ENCODE data around the gene MAOA.
A peak's percentile ranks its signal among the peaks of the same experiment; 100 is the strongest.

The MAOA gene

GRCh38 chrX:43718546-43718945, 62.4 kb downstream of the MAOA start:
- Histone ChIP-seq H3K14ac (ENCODE audit: low read length) (no peak overlapping the region), H4K12ac (ENCODE audit: low read depth, low read length) (no peak overlapping the region), H3K27me3 (ENCODE audit: insufficient read depth, low read length) (no peaks in the 10 kb centered on the region), H4K8ac (ENCODE audit: low read depth, low read length) (no peak overlapping the region), H3K79me2 (ENCODE audit: control insufficient read depth, insufficient read depth, low read length, poor library complexity) (no peaks in the 10 kb centered on the region), H2BK12ac (ENCODE audit: low read length) (no peak overlapping the region), H2BK5ac (ENCODE audit: low read depth, low read length, poor library complexity) (no peak overlapping the region), H3K4ac (ENCODE audit: low read depth, low read length) (no peak overlapping the region), H3K4me2 (ENCODE audit: low read length) (no peak overlapping the region), H3K4me3 (ENCODE audit: low read depth, low read length) (no peak overlapping the region), H3K36me3 (ENCODE audit: control insufficient read depth in 1 of 2, insufficient read depth in 2 of 2, low read length in 2 of 2) (no peaks in the 10 kb centered on the region), H3K23ac (ENCODE audit: low read length) (no peak overlapping the region), H3K4me1 (ENCODE audit: control insufficient read depth in 1 of 2, insufficient read depth in 2 of 2, low read length in 2 of 2) (peaks cover 0 to 2% of the 10 kb centered on the region in 2 experiments), H3K18ac (ENCODE audit: low read length) (no peak overlapping the region), H3K79me1 (ENCODE audit: low read length) (no peaks in the 10 kb centered on the region), H4K91ac (ENCODE audit: low read depth, low read length) (no peak overlapping the region), H3K27ac (ENCODE audit: low read depth, low read length) (no peak overlapping the region), H3K9me3 (ENCODE audit: insufficient read depth, low read depth, low read length) (no peaks in the 10 kb centered on the region), H2BK120ac (ENCODE audit: insufficient read depth, low read length, poor library complexity) (no peak overlapping the region), H2AK5ac (ENCODE audit: low read length) (no peak overlapping the region), H3K9ac (ENCODE audit: low read length) (no peak overlapping the region), H2AFZ (ENCODE audit: insufficient read depth, low read length, poor library complexity) (no peak overlapping the region)
- no CpG with 5 or more reads among the region's 6 CpGs for WGBS (ENCODE audit: extremely low coverage, insufficient coverage, insufficient read length)
- DNase-seq: peak; percentile 60 to 61

- Histone ChIP-seq H2BK5ac (ENCODE audit: low read depth, low read length, poor library complexity) (no peak overlapping the region), H2AFZ (ENCODE audit: insufficient read depth, low read length, poor library complexity) (no peak overlapping the region), H3K9me3 (ENCODE audit: insufficient read depth, low read depth, low read length) (no peaks in the 10 kb centered on the region), H3K4me3 (ENCODE audit: low read depth, low read length) (no peak overlapping the region), H3K79me1 (ENCODE audit: low read length) (no peaks in the 10 kb centered on the region), H3K79me2 (ENCODE audit: control insufficient read depth, insufficient read depth, low read length, poor library complexity) (no peaks in the 10 kb centered on the region), H2AK5ac (ENCODE audit: low read length) (no peak overlapping the region), H3K36me3 (ENCODE audit: control insufficient read depth in 1 of 2, insufficient read depth in 2 of 2, low read length in 2 of 2) (no peaks in the 10 kb centered on the region), H3K9ac (ENCODE audit: low read length) (no peak overlapping the region), H4K91ac (ENCODE audit: low read depth, low read length) (no peak overlapping the region), H3K14ac (ENCODE audit: low read length) (no peak overlapping the region), H4K12ac (ENCODE audit: low read depth, low read length) (no peak overlapping the region), H3K4ac (ENCODE audit: low read depth, low read length) (no peak overlapping the region), H3K4me2 (ENCODE audit: low read length) (no peak overlapping the region), H3K23ac (ENCODE audit: low read length) (no peak overlapping the region), H3K18ac (ENCODE audit: low read length) (no peak overlapping the region), H2BK120ac (ENCODE audit: insufficient read depth, low read length, poor library complexity) (no peak overlapping the region), H3K4me1 (ENCODE audit: control insufficient read depth in 1 of 2, insufficient read depth in 2 of 2, low read length in 2 of 2) (peaks cover 0 to 2% of the 10 kb centered on the region in 2 experiments), H4K8ac (ENCODE audit: low read depth, low read length) (no peak overlapping the region), H3K27me3 (ENCODE audit: insufficient read depth, low read length) (no peaks in the 10 kb centered on the region), H3K27ac (ENCODE audit: low read depth, low read length) (no peak overlapping the region), H2BK12ac (ENCODE audit: low read length) (no peak overlapping the region)
- WGBS (ENCODE audit: extremely low coverage, insufficient coverage, insufficient read length): no CpG with 5 or more reads among the region's 1 CpG
- peak; percentile 31 to 55 for DNase-seq
These were observed 62.9 kb downstream of the MAOA start for GRCh38 chrX:43718956-43719355.

GRCh38 chrX:43720082-43720481, 64.0 kb downstream of the MAOA start:
- H3K4ac ChIP-seq (ENCODE audit: low read depth, low read length): no peak overlapping the region
- no peak for DNase-seq
- no peak overlapping the region for H2BK5ac ChIP-seq (ENCODE audit: low read depth, low read length, poor library complexity)
- H3K9me3 ChIP-seq (ENCODE audit: insufficient read depth, low read depth, low read length): no peaks in the 10 kb centered on the region
- H3K27me3 ChIP-seq (ENCODE audit: insufficient read depth, low read length): no peaks in the 10 kb centered on the region
- no peak overlapping the region for H3K4me2 ChIP-seq (ENCODE audit: low read length)
- H2BK12ac ChIP-seq (ENCODE audit: low read length): no peak overlapping the region
- H3K18ac ChIP-seq (ENCODE audit: low read length): no peak overlapping the region
- no peak overlapping the region for H3K27ac ChIP-seq (ENCODE audit: low read depth, low read length)
- H3K23ac ChIP-seq (ENCODE audit: low read length): no peak overlapping the region
- no peak overlapping the region for H3K9ac ChIP-seq (ENCODE audit: low read length)
- no peaks in the 10 kb centered on the region for H3K79me2 ChIP-seq (ENCODE audit: control insufficient read depth, insufficient read depth, low read length, poor library complexity)
- peaks cover 0 to 2% of the 10 kb centered on the region in 2 experiments for H3K4me1 ChIP-seq (ENCODE audit: control insufficient read depth in 1 of 2, insufficient read depth in 2 of 2, low read length in 2 of 2)
- H3K14ac ChIP-seq (ENCODE audit: low read length): no peak overlapping the region
- H2AFZ ChIP-seq (ENCODE audit: insufficient read depth, low read length, poor library complexity): no peak overlapping the region
- no CpG with 5 or more reads among the region's 3 CpGs for WGBS (ENCODE audit: extremely low coverage, insufficient coverage, insufficient read length)
- H3K4me3 ChIP-seq (ENCODE audit: low read depth, low read length): no peak overlapping the region
- no peak overlapping the region for H4K8ac ChIP-seq (ENCODE audit: low read depth, low read length)
- no peak overlapping the region for H4K91ac ChIP-seq (ENCODE audit: low read depth, low read length)
- H4K12ac ChIP-seq (ENCODE audit: low read depth, low read length): no peak overlapping the region
- no peaks in the 10 kb centered on the region for H3K36me3 ChIP-seq (ENCODE audit: control insufficient read depth in 1 of 2, insufficient read depth in 2 of 2, low read length in 2 of 2)
- H3K79me1 ChIP-seq (ENCODE audit: low read length): no peaks in the 10 kb centered on the region
- no peak overlapping the region for H2BK120ac ChIP-seq (ENCODE audit: insufficient read depth, low read length, poor library complexity)
- H2AK5ac ChIP-seq (ENCODE audit: low read length): no peak overlapping the region

GRCh38 chrX:43720961-43721360, 64.9 kb downstream of the MAOA start:
- no peaks in the 10 kb centered on the region for H3K79me1 ChIP-seq (ENCODE audit: low read length)
- H4K8ac ChIP-seq (ENCODE audit: low read depth, low read length): no peak overlapping the region
- DNase-seq: peak in 1 of 2 donors; percentile 61
- H2AFZ ChIP-seq (ENCODE audit: insufficient read depth, low read length, poor library complexity): no peak overlapping the region
- no peak overlapping the region for H3K9ac ChIP-seq (ENCODE audit: low read length)
- no peak overlapping the region for H4K91ac ChIP-seq (ENCODE audit: low read depth, low read length)
- H2AK5ac ChIP-seq (ENCODE audit: low read length): no peak overlapping the region
- no CpG with 5 or more reads among the region's 1 CpG for WGBS (ENCODE audit: extremely low coverage, insufficient coverage, insufficient read length)
- no peak overlapping the region for H3K23ac ChIP-seq (ENCODE audit: low read length)
- no peak overlapping the region for H3K4me2 ChIP-seq (ENCODE audit: low read length)
- H3K79me2 ChIP-seq (ENCODE audit: control insufficient read depth, insufficient read depth, low read length, poor library complexity): no peaks in the 10 kb centered on the region
- H3K4me1 ChIP-seq (ENCODE audit: control insufficient read depth in 1 of 2, insufficient read depth in 2 of 2, low read length in 2 of 2): peaks cover 0 to 2% of the 10 kb centered on the region in 2 experiments
- no peaks in the 10 kb centered on the region for H3K27me3 ChIP-seq (ENCODE audit: insufficient read depth, low read length)
- no peak overlapping the region for H3K4ac ChIP-seq (ENCODE audit: low read depth, low read length)
- no peak overlapping the region for H4K12ac ChIP-seq (ENCODE audit: low read depth, low read length)
- no peak overlapping the region for H3K27ac ChIP-seq (ENCODE audit: low read depth, low read length)
- no peak overlapping the region for H2BK5ac ChIP-seq (ENCODE audit: low read depth, low read length, poor library complexity)
- no peak overlapping the region for H3K4me3 ChIP-seq (ENCODE audit: low read depth, low read length)
- H2BK12ac ChIP-seq (ENCODE audit: low read length): no peak overlapping the region
- no peak overlapping the region for H2BK120ac ChIP-seq (ENCODE audit: insufficient read depth, low read length, poor library complexity)
- no peak overlapping the region for H3K18ac ChIP-seq (ENCODE audit: low read length)
- no peaks in the 10 kb centered on the region for H3K9me3 ChIP-seq (ENCODE audit: insufficient read depth, low read depth, low read length)
- H3K36me3 ChIP-seq (ENCODE audit: control insufficient read depth in 1 of 2, insufficient read depth in 2 of 2, low read length in 2 of 2): no peaks in the 10 kb centered on the region
- H3K14ac ChIP-seq (ENCODE audit: low read length): no peak overlapping the region
